Loucy (cell line): ENCODE results near the gene RAB40B.

Source experiments
- H2AFZ ChIP-seq: fragments of 200-600 bp; sonication (generic); 2 replicates; pipeline ENCODE4 v1.6.0; 2016; ENCODE audit warnings: antibody characterized with exemption, mild to moderate bottlenecking, low read length, moderate library complexity
- H3F3A ChIP-seq: fragments of 200-600 bp; 2 replicates; pipeline ENCODE4 v1.6.0; 2016; ENCODE audit warnings: antibody characterized with exemption, low read depth, mild to moderate bottlenecking
- H3K27me3 ChIP-seq: fragments of 200-600 bp; sonication (generic); 2 replicates; pipeline ENCODE4 v1.6.1; 2014; ENCODE audit warnings: low read length, mild to moderate bottlenecking; ENCODE audit not compliant: insufficient read depth, poor library complexity, severe bottlenecking
- H3K36me3 ChIP-seq: fragments of 200-600 bp; sonication (generic); 2 replicates; pipeline ENCODE4 v1.6.1; 2016; ENCODE audit warnings: low read length; ENCODE audit not compliant: insufficient read depth
- H3K4me1 ChIP-seq: fragments of 200-600 bp; sonication (generic); 2 replicates; pipeline ENCODE4 v1.5.1; 2014; ENCODE audit warnings: low read length, mild to moderate bottlenecking; ENCODE audit not compliant: insufficient read depth, poor library complexity, severe bottlenecking
- H3K4me2 ChIP-seq: fragments of 200-600 bp; sonication (generic); 2 replicates; pipeline ENCODE4 v1.6.0; 2014; ENCODE audit warnings: antibody characterized with exemption, low read length, low read depth, mild to moderate bottlenecking; ENCODE audit not compliant: poor library complexity, severe bottlenecking
- H3K4me3 ChIP-seq: fragments of 200-600 bp; sonication (generic); 2 replicates; pipeline ENCODE4 v1.5.1; 2014; ENCODE audit warnings: low read length, mild to moderate bottlenecking, mixed read lengths; ENCODE audit not compliant: poor library complexity, severe bottlenecking
- H3K79me2 ChIP-seq: fragments of 200-600 bp; sonication (generic); 2 replicates; pipeline ENCODE4 v1.6.1; 2014; ENCODE audit warnings: low read length; ENCODE audit not compliant: insufficient read depth
- H3K9ac ChIP-seq: fragments of 200-600 bp; sonication (generic); 2 replicates; pipeline ENCODE4 v1.6.0; 2014; ENCODE audit warnings: mild to moderate bottlenecking, low read depth, low read length, moderate library complexity; ENCODE audit not compliant: poor library complexity, severe bottlenecking
- H3K9me2 ChIP-seq: fragments of 200-600 bp; sonication (generic); replicated peaks from 2 replicates; pipeline ENCODE4 v1.6.1; 2016; ENCODE audit warnings: low read depth, low read length, mixed read lengths
- H3K9me3 ChIP-seq: fragments of 200-600 bp; sonication (generic); 2 replicates; pipeline ENCODE4 v1.6.1; 2014; ENCODE audit warnings: mild to moderate bottlenecking, antibody characterized with exemption, low read length, low read depth; ENCODE audit not compliant: insufficient read depth
- H4K20me1 ChIP-seq: fragments of 200-600 bp; sonication (generic); 2 replicates; pipeline ENCODE4 v1.6.0; 2014; ENCODE audit warnings: antibody characterized with exemption, low read length, mild to moderate bottlenecking; ENCODE audit not compliant: insufficient read depth, poor library complexity, severe bottlenecking
- CTCF ChIP-seq: fragments of 200-600 bp; sonication (generic); conservative IDR thresholded peaks from 2 replicates; pipeline ENCODE4 v1.5.1; 2014; ENCODE audit warnings: mild to moderate bottlenecking, antibody characterized with exemption, low read length
- EZH2phosphoT487 ChIP-seq: fragments of 200-600 bp; IDR thresholded peaks from 2 replicates; pipeline ENCODE4 v1.6.1; 2018; ENCODE audit warnings: antibody characterized with exemption, mild to moderate bottlenecking, moderate library complexity, borderline replicate concordance

Gene RAB40B

GRCh38 chr17:82679586-82680465, 18.7 kb downstream of the RAB40B start:
- no peaks in the 10 kb centered on the region for H3K9me2 ChIP-seq
- no peaks in the 10 kb centered on the region for H3K27me3 ChIP-seq
- H3K4me1 ChIP-seq: no peaks in the 10 kb centered on the region
- H3K9me3 ChIP-seq: peaks cover 4% of the 10 kb centered on the region; the same call in 1 of the 2 replicates
- no peaks in the 10 kb centered on the region for H3K36me3 ChIP-seq
- H3K9ac ChIP-seq: no peak overlapping the region
- no peaks in the 10 kb centered on the region for H3K79me2 ChIP-seq
- no peaks in the 10 kb centered on the region for H3F3A ChIP-seq
- no peak; the same call in 1 of the 2 replicates for TF ChIP-seq CTCF
- no peak for TF ChIP-seq EZH2phosphoT487
- no peak overlapping the region for H2AFZ ChIP-seq
- no peaks in the 10 kb centered on the region for H4K20me1 ChIP-seq
- H3K4me2 ChIP-seq: no peak overlapping the region
- H3K4me3 ChIP-seq: no peak overlapping the region

GRCh38 chr17:82678265-82678891, 20.1 kb downstream of the RAB40B start:
- Histone ChIP-seq H3K9me3 (peaks cover 4% of the 10 kb centered on the region; the same call in 1 of the 2 replicates), H3K4me3 (no peak overlapping the region), H3K27me3 (no peaks in the 10 kb centered on the region), H2AFZ (no peak overlapping the region), H4K20me1 (no peaks in the 10 kb centered on the region), H3K9ac (no peak overlapping the region), H3F3A (no peaks in the 10 kb centered on the region), H3K4me1 (no peaks in the 10 kb centered on the region), H3K36me3 (no peaks in the 10 kb centered on the region), H3K4me2 (no peak overlapping the region), H3K9me2 (no peaks in the 10 kb centered on the region), H3K79me2 (no peaks in the 10 kb centered on the region)
- TF ChIP-seq EZH2phosphoT487 (no peak), CTCF (no peak)

- Histone ChIP-seq H3K4me1 (no peaks in the 10 kb centered on the region), H3K79me2 (no peaks in the 10 kb centered on the region), H3K27me3 (no peaks in the 10 kb centered on the region), H3K9me3 (peaks cover 4% of the 10 kb centered on the region; the same call in 1 of the 2 replicates), H3F3A (no peaks in the 10 kb centered on the region), H3K4me2 (no peak overlapping the region), H3K4me3 (no peak overlapping the region), H3K9me2 (no peaks in the 10 kb centered on the region), H4K20me1 (no peaks in the 10 kb centered on the region), H3K9ac (no peak overlapping the region), H3K36me3 (no peaks in the 10 kb centered on the region), H2AFZ (no peak overlapping the region)
- TF ChIP-seq EZH2phosphoT487: no peak
- no peak for TF ChIP-seq CTCF
Measured at GRCh38 chr17:82677353-82677925, 21.1 kb downstream of the RAB40B start.
